HG03025 (cell line): ENCODE results near the gene SEMA5A.

Experiments
- ATAC-seq: cut with Tn5 transposase; IDR thresholded peaks from one replicate; pipeline ENCODE4 v1.9.1; 2021; ENCODE audit warnings: mild to moderate bottlenecking, moderate library complexity; ENCODE audit not compliant: unreplicated experiment, low FRiP score

SEMA5A gene

DNA sequence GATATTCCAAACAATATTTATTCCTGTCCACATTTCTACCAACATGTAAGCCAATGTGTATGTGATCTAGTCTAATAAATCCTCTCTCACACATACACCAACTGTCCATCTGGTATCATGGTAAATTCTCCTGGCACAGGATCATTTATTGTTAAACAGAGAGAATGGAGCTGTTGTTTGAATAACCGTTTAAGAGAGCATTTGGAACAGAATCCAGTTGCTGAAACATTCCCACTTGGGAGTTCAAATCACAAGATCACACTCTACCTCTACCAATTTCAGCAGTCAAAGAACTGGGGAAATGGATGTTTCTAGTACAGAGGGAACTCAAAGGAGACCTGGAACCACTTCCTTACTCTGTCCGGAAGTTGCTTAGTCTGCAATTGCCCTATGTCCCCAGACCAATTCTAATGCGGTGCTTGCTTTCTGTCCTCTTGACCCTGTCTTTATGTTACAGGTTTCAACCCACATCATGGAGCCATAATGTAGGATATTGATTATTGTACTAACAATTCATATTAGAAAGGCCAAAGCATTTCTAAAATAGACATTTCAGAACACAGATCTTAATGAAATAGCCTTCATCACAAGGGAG, 488.4 kb downstream of the SEMA5A start:
- ATAC-seq, result no peak

DNA sequence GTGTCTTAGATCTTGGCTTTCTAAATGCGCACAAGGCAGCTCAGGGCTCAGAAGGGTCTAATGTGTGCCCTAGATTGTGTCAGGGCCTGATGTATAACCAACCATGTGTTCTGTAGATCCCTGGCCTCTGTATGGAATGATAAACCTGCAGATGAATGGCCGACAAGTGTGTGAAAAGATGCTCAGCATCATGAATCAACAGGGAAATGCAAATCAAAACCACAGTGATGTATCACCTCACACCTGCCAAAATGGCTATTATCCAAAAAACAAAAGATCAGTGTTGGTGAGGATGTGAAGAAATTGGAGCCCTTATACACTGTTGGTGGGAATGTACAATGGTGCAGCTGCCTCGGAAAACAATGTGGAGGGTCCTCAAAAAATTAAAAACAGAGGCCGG, 489.8 kb downstream of the SEMA5A start:
- ATAC-seq, result no peak

DNA sequence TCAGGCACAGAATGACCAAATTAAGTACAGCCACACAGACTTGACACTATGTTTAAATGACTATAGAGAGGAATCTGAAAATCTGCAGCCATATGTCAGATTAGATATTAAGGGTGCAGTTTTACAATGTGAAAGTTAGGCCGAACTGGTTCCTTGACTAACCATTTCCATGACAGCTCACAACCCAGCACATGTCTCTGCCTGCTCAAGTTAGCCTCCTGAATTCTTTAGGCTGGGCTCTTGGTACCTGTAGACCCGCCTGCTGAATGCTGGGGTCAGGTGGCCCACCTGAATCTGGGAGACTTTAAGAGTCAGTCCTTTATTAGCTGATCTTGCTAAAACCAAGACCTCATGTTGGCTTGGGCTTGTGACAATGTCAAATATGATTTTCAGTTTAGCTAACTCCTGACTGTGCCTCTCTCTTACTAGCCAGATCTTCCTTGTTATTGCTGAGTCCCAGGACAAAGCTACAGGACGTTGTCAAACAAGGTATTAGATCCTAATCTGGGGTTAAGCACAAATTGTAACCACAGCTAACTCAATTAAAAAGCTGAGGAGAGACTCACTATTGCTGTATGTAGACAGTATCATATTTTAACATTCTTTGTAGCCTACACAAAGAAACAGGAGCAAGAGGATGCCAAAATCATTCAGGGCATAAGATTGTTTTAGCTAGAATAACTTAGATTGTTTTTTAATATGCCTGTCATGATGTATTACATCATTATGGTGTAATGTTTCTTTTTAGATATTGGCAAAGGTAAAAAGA, 490.9 kb downstream of the SEMA5A start:
- no peak for ATAC-seq

DNA sequence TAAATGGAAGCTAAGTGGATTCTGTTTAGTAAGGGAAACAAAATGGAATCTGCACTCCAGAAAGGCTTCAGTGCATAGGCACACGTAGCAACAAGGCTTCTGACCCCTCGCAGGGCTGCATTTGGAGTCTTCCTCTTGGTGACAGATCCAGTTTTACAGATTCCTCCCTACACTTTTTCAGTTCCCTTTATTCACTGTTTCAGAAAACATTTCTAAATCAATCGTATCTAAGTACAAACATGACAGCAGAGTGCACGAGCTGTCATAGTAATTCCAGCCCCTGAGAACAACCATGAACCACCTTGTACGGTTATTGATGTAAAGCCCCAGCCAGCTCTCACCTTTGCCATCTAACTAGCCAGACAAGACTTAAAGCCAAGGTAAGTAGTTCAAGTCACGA, 491.6 kb downstream of the SEMA5A start:
- ATAC-seq, result no peak

DNA sequence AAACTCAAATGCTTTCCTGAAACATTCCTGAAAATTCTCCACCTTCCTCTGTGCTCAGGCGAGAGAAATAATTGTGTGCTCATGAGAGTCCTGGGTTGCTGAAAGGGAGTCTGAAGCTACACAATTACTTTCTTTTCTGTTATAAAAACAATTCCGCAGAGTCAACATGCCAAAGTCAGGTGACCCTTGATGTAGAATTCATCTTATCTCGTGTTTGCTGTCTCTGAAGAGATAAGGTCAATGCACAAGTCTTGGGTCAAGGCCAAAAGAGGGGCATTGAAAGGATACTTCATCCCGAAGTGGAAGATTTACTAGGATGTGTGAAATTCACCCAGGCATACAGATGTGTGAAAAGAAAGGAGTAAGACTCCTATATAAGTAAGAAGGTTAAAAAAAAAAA, 493.5 kb downstream of the SEMA5A start:
- no peak for ATAC-seq

DNA sequence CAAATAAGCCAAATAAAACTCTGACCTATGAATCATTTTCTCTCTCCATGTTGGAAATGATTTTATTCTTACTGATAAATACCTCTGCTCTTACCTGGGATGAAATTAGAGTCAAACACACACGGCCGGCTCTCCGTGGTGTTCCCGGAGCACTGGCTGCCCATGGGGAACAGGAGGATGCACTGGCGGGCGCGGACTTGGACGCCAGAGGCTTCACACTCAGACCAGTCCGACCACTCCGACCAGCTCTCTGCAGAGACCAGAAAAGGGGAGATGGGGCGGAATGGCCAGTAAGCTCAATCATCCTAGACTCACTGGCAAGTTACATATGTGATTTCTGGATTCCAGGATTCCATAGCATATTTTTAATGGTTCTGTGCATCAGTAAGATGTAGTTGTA, 494.1 kb downstream of the SEMA5A start:
- ATAC-seq, result no peak

- no peak for ATAC-seq
These were observed 497.9 kb downstream of the SEMA5A start for GRCh38 chr5:9047932-9048331.

DNA sequence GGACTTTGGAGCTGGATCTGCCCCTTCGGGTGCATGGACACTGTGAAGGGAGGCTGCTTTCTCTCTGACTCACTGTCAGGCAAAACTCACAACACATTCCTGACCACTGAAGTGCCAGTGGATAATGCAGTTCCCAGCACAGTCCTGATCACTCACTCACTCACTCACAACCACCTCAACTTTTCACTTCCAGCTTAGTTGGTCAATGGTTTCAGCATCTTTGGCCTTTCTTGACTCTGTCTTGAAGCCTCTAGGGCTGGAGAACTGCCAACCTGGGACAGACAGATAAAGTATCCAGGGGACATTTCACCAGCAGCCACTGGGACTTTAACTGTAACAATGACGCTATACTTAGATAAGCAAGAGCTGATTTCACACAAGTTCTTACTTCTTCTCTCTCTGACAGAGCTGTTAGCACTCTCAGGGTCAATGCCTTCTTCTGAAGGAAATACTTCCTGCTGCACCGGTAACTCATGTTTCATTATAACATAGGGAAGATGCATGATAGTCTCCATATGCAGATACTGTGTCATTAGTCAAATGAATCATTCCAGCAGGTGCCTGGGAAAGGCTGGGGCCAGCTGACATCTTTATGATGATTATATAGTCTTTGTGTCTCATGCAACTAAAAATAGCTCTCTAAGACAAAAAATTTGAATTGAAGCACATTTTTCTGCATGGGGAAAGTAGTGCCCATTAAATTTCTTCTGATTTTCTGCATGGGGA, 499.0 kb downstream of the SEMA5A start:
- ATAC-seq, result no peak

- ATAC-seq, result no peak
These were observed 499.9 kb downstream of the SEMA5A start for GRCh38 chr5:9045946-9046345.

DNA sequence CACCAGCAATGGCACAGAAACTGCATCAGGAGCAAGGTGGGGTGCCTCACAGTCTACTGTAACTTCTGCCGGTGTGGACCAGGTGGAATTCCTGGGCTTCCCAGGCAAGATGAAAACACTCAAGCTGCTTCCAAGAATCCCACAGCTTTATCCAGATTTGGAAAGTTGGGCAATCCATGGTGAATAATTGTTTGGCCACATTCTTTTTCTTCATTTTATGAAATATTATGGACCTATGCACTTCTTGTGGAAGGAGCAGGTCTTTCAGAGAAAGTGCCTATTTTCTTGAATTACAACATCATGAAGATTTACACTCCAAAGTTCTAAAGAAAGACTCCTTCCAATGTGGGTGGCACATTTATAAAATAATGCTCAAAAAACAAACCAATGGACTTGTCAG, 503.6 kb downstream of the SEMA5A start:
- ATAC-seq, result no peak

GRCh38 chr5:9040475-9040874, 505.4 kb downstream of the SEMA5A start:
- ATAC-seq, result no peak

DNA sequence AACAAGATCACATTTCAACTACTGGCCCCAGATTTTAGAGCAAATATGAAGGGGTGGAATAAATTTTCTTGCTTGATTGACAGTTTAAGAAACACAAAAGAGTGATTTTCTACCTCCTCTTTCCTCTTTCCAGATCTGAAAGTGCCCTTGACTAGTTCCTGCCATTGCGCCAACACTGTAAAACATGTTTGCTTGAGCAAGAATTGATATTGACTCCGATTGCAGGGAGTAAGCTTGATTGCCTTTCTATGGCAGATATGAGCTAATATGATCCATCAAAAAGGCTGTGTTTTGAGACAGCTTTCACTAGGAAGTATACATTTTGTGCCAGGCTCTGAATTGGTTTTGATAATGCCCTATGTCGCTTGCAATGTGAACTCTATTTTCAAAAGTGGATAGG, 508.8 kb downstream of the SEMA5A start:
- ATAC-seq, result no peak

- no peak for ATAC-seq
These were observed 510.5 kb downstream of the SEMA5A start for GRCh38 chr5:9035346-9035745.

GRCh38 chr5:9034649-9035048, 511.2 kb downstream of the SEMA5A start:
- no peak for ATAC-seq

DNA sequence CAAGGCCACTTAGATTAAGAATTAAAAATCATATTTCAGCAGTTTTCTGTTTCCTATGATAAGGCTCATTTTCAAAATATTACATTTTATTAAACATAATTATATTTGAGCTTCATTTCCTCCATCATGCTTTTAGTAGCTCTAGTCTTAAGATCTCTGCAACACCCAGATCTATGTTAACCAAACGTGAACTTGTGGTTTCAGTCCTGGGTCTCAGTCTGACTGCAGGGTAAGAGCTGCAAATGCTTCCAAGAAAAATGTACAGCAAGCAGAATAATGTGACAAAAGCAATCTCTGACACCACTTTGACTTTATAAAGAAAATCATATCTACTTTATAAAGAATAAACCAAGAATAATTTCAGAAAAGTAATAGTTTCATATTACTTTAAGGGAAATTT, 512.4 kb downstream of the SEMA5A start:
- no peak for ATAC-seq

DNA sequence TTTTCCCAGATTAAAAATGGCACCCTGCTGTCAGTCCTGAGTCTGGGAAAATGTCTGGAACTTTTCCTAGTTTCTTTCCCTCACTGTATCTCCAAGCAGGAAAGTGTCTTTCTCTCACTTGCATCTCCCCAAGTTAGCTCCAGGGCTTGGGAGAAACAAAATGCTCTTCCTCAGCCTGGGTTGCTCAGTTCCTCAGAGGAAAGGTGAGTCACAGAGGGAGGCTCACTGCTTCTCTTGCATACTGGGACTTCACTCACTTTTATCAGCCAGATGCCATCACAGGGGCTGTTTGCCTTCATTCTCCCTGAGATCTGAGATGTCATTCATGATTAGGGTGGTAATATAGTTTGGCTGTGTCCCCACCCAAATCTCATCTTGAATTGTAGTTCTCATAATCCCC, 519.9 kb downstream of the SEMA5A start:
- no peak for ATAC-seq

- no peak for ATAC-seq
These were observed 524.9 kb downstream of the SEMA5A start for GRCh38 chr5:9020996-9021395.

GRCh38 chr5:9015937-9016270, 530.0 kb downstream of the SEMA5A start:
- ATAC-seq, result no peak

- no peak for ATAC-seq
These were observed 530.5 kb downstream of the SEMA5A start for GRCh38 chr5:9015260-9015936.

DNA sequence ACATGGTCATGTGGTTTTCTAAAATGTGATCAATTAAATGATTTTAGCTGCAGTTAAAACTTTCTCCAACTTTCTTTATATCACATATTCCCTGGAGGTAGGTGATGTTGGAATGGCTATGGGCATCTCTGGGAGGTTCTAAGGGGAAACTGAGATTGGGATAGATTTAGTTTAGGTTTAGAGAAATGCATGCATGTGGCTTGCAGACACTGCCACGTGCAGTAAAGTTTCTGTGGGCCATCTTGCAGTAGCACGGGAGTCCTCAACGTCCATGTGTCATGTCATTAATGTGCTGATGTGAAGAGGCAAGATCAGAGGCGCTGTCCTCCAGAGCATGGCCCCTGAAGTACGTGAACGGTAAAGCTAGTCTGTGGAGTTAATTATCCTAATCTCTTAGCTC, 532.7 kb downstream of the SEMA5A start:
- no peak for ATAC-seq

GRCh38 chr5:9009931-9010651, 535.8 kb downstream of the SEMA5A start:
- ATAC-seq, result no peak
